Umbilical cord (tissue), 2 donors: ENCODE measurements around the gene SIGLEC10. TPM values are rescaled to one million over a fixed set of nuclear protein-coding genes. Genes with fewer than 3 reads are reported as not detected.

Experiments used
- DNase-seq: peaks from one replicate; pipeline ENCODE4 v3.0.0-alpha.2; 2015; ENCODE audit warnings: low spot score
- total RNA-seq: library from RNA; depleted of rRNA; stranded (reverse); fragments of >200 nt; gene quantifications from one replicate; pipeline ENCODE4 v1.2.3, GENCODE V29; 2014; ENCODE audit warnings: low replicate concordance; ENCODE audit not compliant: insufficient read depth

Gene SIGLEC10
- total RNA-seq, 1 donor from 2014 or later, result 5.1 TPM

DNA sequence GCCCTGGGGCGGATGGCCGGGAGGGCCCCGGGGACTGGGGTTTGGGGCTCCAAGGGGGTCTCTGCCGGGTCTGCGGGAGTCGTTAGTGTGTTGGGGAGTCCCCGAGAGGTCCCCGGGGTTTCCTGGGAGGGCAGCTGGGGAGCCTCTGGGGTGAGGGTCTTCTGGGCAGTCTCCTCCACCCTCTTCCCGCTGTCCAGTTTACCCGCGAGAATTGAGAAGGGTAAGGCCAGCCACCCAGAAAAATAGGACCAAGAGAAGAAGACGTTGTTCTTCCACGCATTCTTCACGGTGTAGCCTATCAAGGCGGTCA is 50.2 kb downstream of the SIGLEC10 start:
- no peak for DNase-seq

DNA sequence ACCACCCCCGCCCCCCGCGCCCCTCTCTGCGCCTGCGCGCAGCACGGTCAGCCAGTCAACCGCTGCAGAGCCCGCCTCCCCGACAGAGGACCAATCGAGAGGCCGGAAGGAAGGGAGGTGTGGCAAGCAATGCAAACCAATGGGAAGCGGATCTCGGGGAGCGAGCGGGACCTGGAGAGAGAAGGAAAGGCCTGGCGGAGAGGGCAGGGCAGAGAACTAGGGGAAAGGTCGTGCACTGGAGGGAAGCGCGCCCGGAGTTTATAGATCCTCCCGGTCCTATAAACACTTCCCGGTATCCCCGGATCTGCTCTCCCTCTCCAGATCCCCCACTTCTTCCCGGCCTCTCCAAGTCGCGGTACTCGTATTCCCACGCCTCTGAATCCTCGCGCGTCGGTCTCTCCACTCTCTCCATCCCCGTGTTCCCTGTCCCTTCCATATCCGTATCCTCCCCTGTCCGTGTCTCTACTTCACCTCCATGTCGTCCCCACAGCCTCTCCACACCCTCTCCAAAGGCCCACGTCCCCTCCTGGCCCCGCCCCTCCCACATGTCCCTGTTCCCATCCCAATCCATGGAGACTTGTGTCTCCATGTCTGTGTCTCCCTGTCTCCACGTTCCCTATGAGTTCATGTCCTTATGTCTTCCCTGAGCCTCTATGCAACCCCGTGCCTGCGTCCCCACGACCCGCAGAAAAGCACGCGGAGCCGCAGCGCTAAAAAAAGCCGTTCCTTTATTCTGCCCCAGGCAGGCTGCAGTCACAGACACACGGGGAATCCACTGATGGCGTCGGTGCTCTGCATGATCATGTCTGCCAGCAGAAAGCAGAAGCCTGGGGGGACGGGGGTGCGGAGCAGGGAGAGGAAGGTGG is 50.8 kb downstream of the SIGLEC10 start:
- DNase-seq, result peak; percentile 100

DNA sequence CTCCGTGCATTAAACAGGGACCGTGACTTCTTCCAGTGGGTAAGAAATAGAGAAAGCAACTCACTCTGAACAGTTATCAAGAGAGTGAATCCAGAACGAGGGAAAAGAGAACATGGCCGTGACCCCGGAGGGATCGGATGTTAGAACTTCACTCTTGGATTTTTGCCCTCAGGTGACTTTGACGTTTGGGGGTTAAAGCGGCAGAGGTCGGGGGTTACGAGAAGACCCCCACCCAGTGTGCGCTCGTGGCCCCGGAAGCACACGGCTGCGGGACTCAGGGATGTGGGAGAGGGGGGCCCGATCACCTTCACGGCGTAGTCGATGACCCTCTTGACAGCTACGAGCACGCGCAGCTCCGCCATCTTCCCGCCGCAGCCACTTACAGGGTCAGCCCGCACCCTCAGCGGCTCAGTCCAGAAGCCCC is 51.5 kb downstream of the SIGLEC10 start, which contains the start of gene ETFB:
ETFB (minus strand) TSS at position 424 of the 424 bp plus-strand sequence; CDS start at position 362, 62 bp downstream.
- DNase-seq, result no peak

DNA sequence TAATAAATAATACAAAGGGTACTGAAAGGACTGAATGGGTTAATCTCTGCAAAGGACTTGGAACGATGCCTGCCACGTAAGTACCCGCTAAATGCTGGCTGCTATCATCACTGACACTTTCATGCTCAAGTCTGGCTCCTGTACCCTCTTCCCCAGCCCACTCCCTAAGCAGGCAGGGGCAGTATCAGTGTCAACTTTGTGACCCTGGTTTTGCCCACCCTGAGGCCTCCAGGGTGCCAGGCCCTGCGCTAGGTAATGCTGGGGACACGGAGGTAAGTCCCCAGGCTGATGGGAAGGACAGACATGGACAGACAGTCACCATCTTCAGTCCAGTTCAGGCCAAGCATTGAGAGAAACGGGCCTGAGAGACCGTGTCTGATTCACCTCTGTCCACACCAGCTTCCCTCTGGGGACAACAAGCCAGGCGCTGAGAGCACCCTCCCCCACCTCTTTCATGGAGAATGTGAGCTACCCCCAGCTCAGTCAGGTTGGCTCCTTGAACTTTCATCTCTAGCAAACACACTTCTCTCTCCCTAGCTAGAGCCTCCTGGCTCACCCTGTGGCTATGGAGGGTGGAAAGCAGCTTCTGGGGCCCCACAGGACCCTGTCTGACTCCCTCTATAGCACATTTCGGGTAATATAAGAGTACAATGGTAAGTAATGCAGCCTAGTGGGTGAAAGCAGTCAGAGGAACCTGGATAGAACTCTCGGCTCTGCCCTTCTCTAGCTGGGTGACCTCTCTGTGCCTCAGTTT is 52.1 kb downstream of the SIGLEC10 start:
- DNase-seq, result peak; percentile 61

DNA sequence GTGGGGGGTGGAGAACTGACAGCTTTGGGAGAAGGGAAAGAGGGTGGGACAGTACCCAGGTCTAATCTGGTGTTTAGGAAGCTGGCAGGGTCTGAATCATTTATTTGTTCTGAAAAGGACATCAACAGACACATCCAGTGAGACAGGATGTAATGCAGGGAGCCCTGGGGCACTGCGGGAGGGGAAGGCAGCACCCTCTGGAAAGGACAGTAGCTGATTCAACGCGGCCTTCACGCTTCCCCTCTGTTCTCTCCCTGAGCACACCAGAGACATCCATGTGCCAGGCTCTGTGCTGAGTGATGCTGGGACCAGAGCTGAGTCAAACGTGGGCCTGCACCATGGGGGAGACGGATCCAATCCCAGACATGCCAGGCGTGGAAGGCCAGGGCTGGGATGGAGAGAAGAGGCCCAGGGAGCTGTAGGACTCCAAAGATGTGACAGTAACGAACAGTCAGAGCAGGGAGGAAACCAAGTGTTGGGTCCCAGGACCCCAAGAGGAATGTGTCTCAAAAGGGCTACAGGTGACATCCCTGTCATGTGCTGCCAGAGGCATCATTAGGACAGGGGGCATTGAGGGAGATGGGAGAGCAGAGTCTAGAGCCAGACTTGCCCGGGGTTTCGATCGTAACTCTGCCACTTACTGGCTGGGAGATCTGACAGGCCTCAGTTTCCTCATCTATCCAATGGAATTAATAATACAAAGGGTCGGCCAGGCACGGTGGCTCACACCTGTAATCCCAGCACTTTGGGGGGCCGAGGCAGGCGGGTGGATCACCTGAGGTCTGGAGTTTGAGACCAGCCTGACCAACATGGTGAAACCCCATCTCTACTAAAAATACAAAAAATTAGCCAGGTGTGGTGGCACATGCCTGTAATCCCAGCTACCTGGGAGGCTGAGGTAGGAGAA is 53.0 kb downstream of the SIGLEC10 start:
- no peak for DNase-seq

DNA sequence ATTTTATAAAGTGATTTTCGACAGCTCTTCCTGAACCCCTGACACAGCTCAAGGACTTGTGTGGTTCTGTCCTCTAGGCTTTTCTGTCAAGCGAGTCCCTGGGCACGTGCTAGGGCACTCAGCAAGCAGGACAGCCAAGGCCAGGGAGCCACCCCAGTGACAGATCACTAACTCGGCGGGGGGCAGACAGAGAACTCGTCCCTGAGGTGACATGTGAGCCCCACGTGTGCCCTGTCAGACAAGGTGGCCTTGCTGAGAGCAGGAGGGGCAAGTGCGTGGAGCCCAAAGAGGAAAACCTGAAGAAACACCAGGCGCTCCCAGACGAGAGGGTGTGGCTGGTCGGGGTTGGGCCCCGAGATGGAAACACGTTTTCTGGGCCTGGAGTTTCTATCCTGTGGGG is 56.2 kb downstream of the SIGLEC10 start:
- DNase-seq, result no peak

Other genes starting within 250 kb of the SIGLEC10 start
- 5.3 TPM for gene CD33, start 192.6 kb downstream of the SIGLEC10 start, total RNA-seq
- gene SIGLECL1, start 166.6 kb downstream of the SIGLEC10 start, total RNA-seq, result not detected
- 2.2 TPM for gene IGLON5, start 106.0 kb downstream of the SIGLEC10 start, total RNA-seq
- 1.2 TPM for gene VSIG10L, start 75.5 kb downstream of the SIGLEC10 start, total RNA-seq
- 26.7 TPM for gene ETFB, start 51.3 kb downstream of the SIGLEC10 start, total RNA-seq
- not detected for gene CLDND2, start 48.6 kb downstream of the SIGLEC10 start, total RNA-seq
- gene NKG7, start 45.0 kb downstream of the SIGLEC10 start, total RNA-seq, result not detected
- not detected for gene LIM2, start 29.7 kb downstream of the SIGLEC10 start, total RNA-seq
- gene C19orf84, start 27.1 kb downstream of the SIGLEC10 start, total RNA-seq, result 2.4 TPM
- 0.72 TPM for gene SIGLEC8, start 40.8 kb upstream of the SIGLEC10 start, total RNA-seq
- not detected for gene CEACAM18, start 60.9 kb upstream of the SIGLEC10 start, total RNA-seq
- gene SIGLEC12, start 84.2 kb upstream of the SIGLEC10 start, total RNA-seq, result 5.3 TPM
- gene SIGLEC6, start 114.0 kb upstream of the SIGLEC10 start, total RNA-seq, result not detected
- 17.3 TPM for gene ZNF175, start 153.6 kb upstream of the SIGLEC10 start, total RNA-seq
- not detected for gene SIGLEC5, start 212.8 kb upstream of the SIGLEC10 start, total RNA-seq
- 3.6 TPM for gene SIGLEC14, start 229.2 kb upstream of the SIGLEC10 start, total RNA-seq